ENCODE measurements around the gene TTC39A.

Gene TTC39A

DNA sequence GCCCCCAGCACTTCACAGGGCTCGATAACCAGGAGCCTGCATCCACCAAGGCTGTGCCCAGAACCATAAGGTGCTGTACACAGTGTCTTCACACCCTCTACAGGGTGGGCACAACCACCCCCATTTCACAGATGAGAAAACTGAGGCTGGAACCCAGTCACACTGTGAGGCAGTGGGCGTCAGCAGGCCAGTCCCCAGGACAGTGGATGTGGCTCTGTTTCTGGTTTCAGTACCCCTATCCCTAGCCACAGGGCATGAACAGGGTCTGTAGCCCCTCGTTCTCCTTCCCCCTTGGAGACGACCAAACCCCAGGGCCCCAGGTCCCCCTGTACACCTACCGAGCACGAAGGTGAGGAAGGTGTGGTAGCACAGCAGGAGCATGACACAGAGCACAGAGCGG is 27.6 kb downstream of the TTC39A start:
- no peaks in the 10 kb centered on the region for H3K9me2 ChIP-seq (replicated peaks; ENCODE audit: low read depth, low read length)
- H3K4me2 ChIP-seq (ENCODE audit: low read depth, low read length, poor library complexity, severe bottlenecking) = no peak overlapping the region
- no peak overlapping the region for H3K4me3 ChIP-seq (ENCODE audit: low read length, poor library complexity, severe bottlenecking)
- no peak overlapping the region for H3K9ac ChIP-seq (ENCODE audit: low read depth, low read length, poor library complexity, severe bottlenecking)
- TF ChIP-seq, protein P1, sequence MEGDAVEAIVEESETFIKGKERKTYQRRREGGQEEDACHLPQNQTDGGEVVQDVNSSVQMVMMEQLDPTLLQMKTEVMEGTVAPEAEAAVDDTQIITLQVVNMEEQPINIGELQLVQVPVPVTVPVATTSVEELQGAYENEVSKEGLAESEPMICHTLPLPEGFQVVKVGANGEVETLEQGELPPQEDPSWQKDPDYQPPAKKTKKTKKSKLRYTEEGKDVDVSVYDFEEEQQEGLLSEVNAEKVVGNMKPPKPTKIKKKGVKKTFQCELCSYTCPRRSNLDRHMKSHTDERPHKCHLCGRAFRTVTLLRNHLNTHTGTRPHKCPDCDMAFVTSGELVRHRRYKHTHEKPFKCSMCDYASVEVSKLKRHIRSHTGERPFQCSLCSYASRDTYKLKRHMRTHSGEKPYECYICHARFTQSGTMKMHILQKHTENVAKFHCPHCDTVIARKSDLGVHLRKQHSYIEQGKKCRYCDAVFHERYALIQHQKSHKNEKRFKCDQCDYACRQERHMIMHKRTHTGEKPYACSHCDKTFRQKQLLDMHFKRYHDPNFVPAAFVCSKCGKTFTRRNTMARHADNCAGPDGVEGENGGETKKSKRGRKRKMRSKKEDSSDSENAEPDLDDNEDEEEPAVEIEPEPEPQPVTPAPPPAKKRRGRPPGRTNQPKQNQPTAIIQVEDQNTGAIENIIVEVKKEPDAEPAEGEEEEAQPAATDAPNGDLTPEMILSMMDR (conservative IDR thresholded peaks at IDR 0.05; ENCODE audit: low read length) = no peak
- TF ChIP-seq EZH2phosphoT487 (IDR thresholded peaks at IDR 0.05; ENCODE audit: borderline replicate concordance) = no peak
- H2AFZ ChIP-seq (ENCODE audit: low read length) = no peak overlapping the region
- no peaks in the 10 kb centered on the region for H3K36me3 ChIP-seq (ENCODE audit: insufficient read depth, low read length)
- H3K4me1 ChIP-seq (ENCODE audit: insufficient read depth, low read length, poor library complexity, severe bottlenecking) = peaks cover 5% of the 10 kb centered on the region
- no peaks in the 10 kb centered on the region for H3K27me3 ChIP-seq (ENCODE audit: insufficient read depth, low read length, poor library complexity, severe bottlenecking)
- H3K79me2 ChIP-seq (ENCODE audit: insufficient read depth, low read length) = no peaks in the 10 kb centered on the region
- H3F3A ChIP-seq (ENCODE audit: low read depth) = no peaks in the 10 kb centered on the region
- H4K20me1 ChIP-seq (ENCODE audit: insufficient read depth, low read length, poor library complexity, severe bottlenecking) = no peaks in the 10 kb centered on the region
- no peaks in the 10 kb centered on the region for H3K9me3 ChIP-seq (ENCODE audit: insufficient read depth, low read depth, low read length)

- Histone ChIP-seq H2AFZ (ENCODE audit: low read length) (no peak overlapping the region), H3K9me2 (replicated peaks; ENCODE audit: low read depth, low read length) (no peaks in the 10 kb centered on the region), H3K4me1 (ENCODE audit: insufficient read depth, low read length, poor library complexity, severe bottlenecking) (peaks cover 5% of the 10 kb centered on the region), H3F3A (ENCODE audit: low read depth) (no peaks in the 10 kb centered on the region), H3K27me3 (ENCODE audit: insufficient read depth, low read length, poor library complexity, severe bottlenecking) (no peaks in the 10 kb centered on the region), H3K79me2 (ENCODE audit: insufficient read depth, low read length) (no peaks in the 10 kb centered on the region), H3K4me2 (ENCODE audit: low read depth, low read length, poor library complexity, severe bottlenecking) (no peak overlapping the region), H4K20me1 (ENCODE audit: insufficient read depth, low read length, poor library complexity, severe bottlenecking) (no peaks in the 10 kb centered on the region), H3K4me3 (ENCODE audit: low read length, poor library complexity, severe bottlenecking) (no peak overlapping the region), H3K9ac (ENCODE audit: low read depth, low read length, poor library complexity, severe bottlenecking) (no peak overlapping the region), H3K9me3 (ENCODE audit: insufficient read depth, low read depth, low read length) (no peaks in the 10 kb centered on the region), H3K36me3 (ENCODE audit: insufficient read depth, low read length) (no peaks in the 10 kb centered on the region)
- TF ChIP-seq EZH2phosphoT487 (IDR thresholded peaks at IDR 0.05; ENCODE audit: borderline replicate concordance) = no peak
- TF ChIP-seq, protein P1 (conservative IDR thresholded peaks at IDR 0.05; ENCODE audit: low read length) = no peak
These were observed 28.1 kb downstream of the TTC39A start for GRCh38 chr1:51302270-51302669.

DNA sequence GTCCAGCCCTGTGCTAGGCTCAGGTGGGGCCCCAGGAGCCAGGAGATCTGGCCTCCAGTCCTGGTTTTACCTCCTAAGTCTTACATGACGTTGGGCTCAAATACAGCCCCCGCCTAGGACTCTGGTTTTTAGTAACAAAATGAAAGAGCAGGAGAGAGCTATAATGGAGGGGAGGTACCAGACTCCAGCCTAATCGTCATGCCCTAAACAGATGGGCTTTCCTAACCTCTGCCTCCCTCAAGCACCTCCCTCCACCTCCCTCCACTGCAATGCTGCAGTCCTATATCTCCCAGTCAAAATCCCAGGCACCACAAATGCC is 28.6 kb downstream of the TTC39A start:
- H3K9me3 ChIP-seq (ENCODE audit: insufficient read depth, low read depth, low read length) = no peaks in the 10 kb centered on the region

More for the DNA sequence above, 28.6 kb downstream of the TTC39A start:
- Histone ChIP-seq H3F3A (ENCODE audit: low read depth) (no peaks in the 10 kb centered on the region), H3K36me3 (ENCODE audit: insufficient read depth, low read length) (no peaks in the 10 kb centered on the region), H3K4me3 (ENCODE audit: low read length, poor library complexity, severe bottlenecking) (no peak overlapping the region), H3K27me3 (ENCODE audit: insufficient read depth, low read length, poor library complexity, severe bottlenecking) (no peaks in the 10 kb centered on the region), H3K4me1 (ENCODE audit: insufficient read depth, low read length, poor library complexity, severe bottlenecking) (peaks cover 5% of the 10 kb centered on the region), H3K9me2 (replicated peaks; ENCODE audit: low read depth, low read length) (no peaks in the 10 kb centered on the region), H4K20me1 (ENCODE audit: insufficient read depth, low read length, poor library complexity, severe bottlenecking) (no peaks in the 10 kb centered on the region), H2AFZ (ENCODE audit: low read length) (no peak overlapping the region), H3K9ac (ENCODE audit: low read depth, low read length, poor library complexity, severe bottlenecking) (no peak overlapping the region), H3K4me2 (ENCODE audit: low read depth, low read length, poor library complexity, severe bottlenecking) (no peak overlapping the region), H3K79me2 (ENCODE audit: insufficient read depth, low read length) (no peaks in the 10 kb centered on the region)
- TF ChIP-seq, protein P1 (conservative IDR thresholded peaks at IDR 0.05; ENCODE audit: low read length) = no peak
- TF ChIP-seq EZH2phosphoT487 (IDR thresholded peaks at IDR 0.05; ENCODE audit: borderline replicate concordance) = no peak
